MM.1S (cell line): ENCODE measurements around the gene PDPR.
"Not testable (repeated sequence)": the region's sequence is repeated elsewhere in the genome, so short reads cannot be mapped to it uniquely, and the experiment has no call there.

ENCODE experiments used
- EZH2 ChIP-seq: fragments of 300-600 bp; sonication (generic); optimal IDR thresholded peaks from 2 replicates; pipeline ENCODE3; 2017; ENCODE audit warnings: low read depth, mild to moderate bottlenecking, antibody characterized with exemption, low read length, mixed read lengths
- EZH2phosphoT487 ChIP-seq: fragments of 300-600 bp; sonication (generic); IDR thresholded peaks from 2 replicates; pipeline ENCODE4 v1.6.1; 2018; ENCODE audit warnings: antibody characterized with exemption, low read length
- TF ChIP-seq, protein P1 (sequence below): fragments of 300-600 bp; sonication (generic); IDR thresholded peaks from 2 replicates; pipeline ENCODE4 v1.5.1; 2016; ENCODE audit warnings: antibody characterized with exemption, low read length, mixed read lengths

- TF ChIP-seq, protein P1, sequence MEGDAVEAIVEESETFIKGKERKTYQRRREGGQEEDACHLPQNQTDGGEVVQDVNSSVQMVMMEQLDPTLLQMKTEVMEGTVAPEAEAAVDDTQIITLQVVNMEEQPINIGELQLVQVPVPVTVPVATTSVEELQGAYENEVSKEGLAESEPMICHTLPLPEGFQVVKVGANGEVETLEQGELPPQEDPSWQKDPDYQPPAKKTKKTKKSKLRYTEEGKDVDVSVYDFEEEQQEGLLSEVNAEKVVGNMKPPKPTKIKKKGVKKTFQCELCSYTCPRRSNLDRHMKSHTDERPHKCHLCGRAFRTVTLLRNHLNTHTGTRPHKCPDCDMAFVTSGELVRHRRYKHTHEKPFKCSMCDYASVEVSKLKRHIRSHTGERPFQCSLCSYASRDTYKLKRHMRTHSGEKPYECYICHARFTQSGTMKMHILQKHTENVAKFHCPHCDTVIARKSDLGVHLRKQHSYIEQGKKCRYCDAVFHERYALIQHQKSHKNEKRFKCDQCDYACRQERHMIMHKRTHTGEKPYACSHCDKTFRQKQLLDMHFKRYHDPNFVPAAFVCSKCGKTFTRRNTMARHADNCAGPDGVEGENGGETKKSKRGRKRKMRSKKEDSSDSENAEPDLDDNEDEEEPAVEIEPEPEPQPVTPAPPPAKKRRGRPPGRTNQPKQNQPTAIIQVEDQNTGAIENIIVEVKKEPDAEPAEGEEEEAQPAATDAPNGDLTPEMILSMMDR: not testable (repeated sequence)
- not testable (repeated sequence) for TF ChIP-seq EZH2, EZH2phosphoT487
These were observed 13.6 kb downstream of the PDPR start for GRCh38 chr16:70127706-70128105.
